Astrocyte (in vitro differentiated cells and primary cell): ENCODE measurements around the gene MARCHF4. TPM values are rescaled to one million over a fixed set of nuclear protein-coding genes. Genes with fewer than 3 reads are reported as not detected.

Source experiments
- DNase-seq: peaks from one replicate; pipeline ENCODE4 v3.0.0-alpha.2; 2010; ENCODE audit warnings: low read depth
- FAIRE-seq: peaks from 2 replicates; lab custom pipeline; 2011; peaks lifted over from hg19 to GRCh38; lab: Jason Lieb, UNC
- H2AFZ ChIP-seq: 2 replicates; pipeline ENCODE4 v1.6.0; 2012; ENCODE audit warnings: low read depth, low read length, inconsistent platforms
- H3K27ac ChIP-seq: 2 replicates; pipeline ENCODE4 v1.5.1; 2011; ENCODE audit warnings: low read depth, low read length, inconsistent platforms
- H3K27me3 ChIP-seq: 2 replicates; pipeline ENCODE4 v1.6.0; 2011; ENCODE audit warnings: low read length, inconsistent platforms; ENCODE audit not compliant: insufficient read depth
- H3K36me3 ChIP-seq: 2 replicates; pipeline ENCODE4 v1.5.1; 2011; ENCODE audit warnings: low read length, inconsistent platforms; ENCODE audit not compliant: insufficient read depth
- H3K4me1 ChIP-seq: 2 replicates; pipeline ENCODE4 v1.5.1; 2011; ENCODE audit warnings: low read length, inconsistent platforms; ENCODE audit not compliant: insufficient read depth
- H3K4me2 ChIP-seq: 2 replicates; pipeline ENCODE4 v1.6.0; 2012; ENCODE audit warnings: low read length, inconsistent platforms
- H3K4me3 ChIP-seq: 2 replicates; pipeline ENCODE4 v1.5.1; 2011; ENCODE audit warnings: low read depth, mild to moderate bottlenecking, low read length, inconsistent platforms; ENCODE audit not compliant: insufficient read depth
- H3K79me2 ChIP-seq: 2 replicates; pipeline ENCODE4 v1.6.0; 2012; ENCODE audit warnings: mild to moderate bottlenecking, low read length, inconsistent platforms; ENCODE audit not compliant: insufficient read depth
- H3K9ac ChIP-seq: 2 replicates; pipeline ENCODE4 v1.6.0; 2012; ENCODE audit warnings: mild to moderate bottlenecking, low read length, inconsistent platforms
- H3K9me3 ChIP-seq: 2 replicates; pipeline ENCODE4 v1.5.1; 2012; ENCODE audit warnings: low read depth, mild to moderate bottlenecking, low read length, inconsistent platforms; ENCODE audit not compliant: insufficient read depth
- H4K20me1 ChIP-seq: 2 replicates; pipeline ENCODE4 v1.6.0; 2012; ENCODE audit warnings: low read length, inconsistent platforms; ENCODE audit not compliant: insufficient read depth
- H3K27ac Mint-ChIP-seq: one replicate; pipeline ENCODE4 v1.8.0; 2021; ENCODE audit warnings: mild to moderate bottlenecking, mixed read lengths; ENCODE audit not compliant: unreplicated experiment
- H3K27me3 Mint-ChIP-seq: one replicate; pipeline ENCODE4 v1.8.0; 2021; ENCODE audit warnings: low read depth, mixed read lengths; ENCODE audit not compliant: unreplicated experiment
- H3K36me3 Mint-ChIP-seq: one replicate; pipeline ENCODE4 v1.8.0; 2021; ENCODE audit warnings: low read depth, mixed read lengths; ENCODE audit not compliant: unreplicated experiment
- H3K4me1 Mint-ChIP-seq: one replicate; pipeline ENCODE4 v1.8.0; 2021; ENCODE audit warnings: low read depth, mixed read lengths; ENCODE audit not compliant: unreplicated experiment
- H3K4me3 Mint-ChIP-seq: one replicate; pipeline ENCODE4 v1.8.0; 2021; ENCODE audit warnings: mild to moderate bottlenecking, moderate library complexity, mixed read lengths; ENCODE audit not compliant: unreplicated experiment
- H3K9me3 Mint-ChIP-seq: one replicate; pipeline ENCODE4 v1.8.0; 2021; ENCODE audit warnings: mild to moderate bottlenecking, mixed read lengths; ENCODE audit not compliant: unreplicated experiment
- CTCF ChIP-seq: IDR thresholded peaks from 2 replicates; pipeline ENCODE4 v1.5.1; 2011; ENCODE audit warnings: low read depth, mild to moderate bottlenecking, inconsistent platforms, low read length, moderate library complexity; ENCODE audit not compliant: insufficient read depth
- EZH2 ChIP-seq: IDR thresholded peaks from 2 replicates; pipeline ENCODE4 v1.6.1; 2012; ENCODE audit warnings: mild to moderate bottlenecking, low read length, inconsistent platforms; ENCODE audit not compliant: insufficient read depth
- total RNA-seq: library from RNA; stranded (reverse); gene quantifications from 2 replicates; pipeline ENCODE4 v1.2.1, GENCODE V29; 2021

MARCHF4 gene
- total RNA-seq, 1 donor from 2014 or later: 42.8 TPM

GRCh38 chr2:216408426-216409290, 36.4 kb upstream of the MARCHF4 start:
- Histone ChIP-seq H3K4me2 (no peak overlapping the region), H3K4me3 (no peak overlapping the region), H4K20me1 (no peaks in the 10 kb centered on the region), H3K27me3 (no peaks in the 10 kb centered on the region), H3K36me3 (no peaks in the 10 kb centered on the region), H3K79me2 (peaks cover 7% of the 10 kb centered on the region), H3K9me3 (no peaks in the 10 kb centered on the region), H2AFZ (no peak overlapping the region), H3K9ac (no peak overlapping the region), H3K4me1 (peaks cover 4% of the 10 kb centered on the region), H3K27ac (no peak overlapping the region)
- DNase-seq (no peak), FAIRE-seq (no peak)
- TF ChIP-seq CTCF: no peak
- no peak for TF ChIP-seq EZH2
- Mint-ChIP-seq H3K9me3 (no peaks in the 10 kb centered on the region), H3K4me1 (peaks cover 9% of the 10 kb centered on the region), H3K27me3 (peaks cover 11% of the 10 kb centered on the region), H3K27ac (no peak overlapping the region), H3K36me3 (no peaks in the 10 kb centered on the region), H3K4me3 (no peak overlapping the region)

- Mint-ChIP-seq H3K27me3 (peaks cover 11% of the 10 kb centered on the region), H3K4me1 (peaks cover 2% of the 10 kb centered on the region), H3K4me3 (no peak overlapping the region), H3K27ac (no peak overlapping the region), H3K9me3 (no peaks in the 10 kb centered on the region), H3K36me3 (no peaks in the 10 kb centered on the region)
- Histone ChIP-seq H3K36me3 (no peaks in the 10 kb centered on the region), H3K4me1 (peaks cover 2% of the 10 kb centered on the region), H3K27me3 (no peaks in the 10 kb centered on the region), H4K20me1 (no peaks in the 10 kb centered on the region), H3K9ac (no peak overlapping the region), H2AFZ (no peak overlapping the region), H3K4me2 (no peak overlapping the region), H3K9me3 (no peaks in the 10 kb centered on the region), H3K79me2 (no peaks in the 10 kb centered on the region), H3K27ac (no peak overlapping the region), H3K4me3 (no peak overlapping the region)
- DNase-seq (no peak), FAIRE-seq (no peak)
- no peak for TF ChIP-seq CTCF
- TF ChIP-seq EZH2: no peak
Measured at GRCh38 chr2:216406826-216407225, 34.5 kb upstream of the MARCHF4 start.

GRCh38 chr2:216405588-216405987, 33.3 kb upstream of the MARCHF4 start:
- Histone ChIP-seq H3K4me1 (no peaks in the 10 kb centered on the region), H3K9me3 (no peaks in the 10 kb centered on the region), H3K27ac (no peak overlapping the region), H2AFZ (no peak overlapping the region), H3K4me2 (no peak overlapping the region), H3K27me3 (no peaks in the 10 kb centered on the region), H3K36me3 (no peaks in the 10 kb centered on the region), H3K9ac (no peak overlapping the region), H4K20me1 (no peaks in the 10 kb centered on the region), H3K79me2 (no peaks in the 10 kb centered on the region), H3K4me3 (no peak overlapping the region)
- DNase-seq (no peak), FAIRE-seq (no peak)
- TF ChIP-seq EZH2: no peak
- Mint-ChIP-seq H3K27ac (peak overlapping the region; percentile 58), H3K9me3 (no peaks in the 10 kb centered on the region), H3K4me1 (no peaks in the 10 kb centered on the region), H3K27me3 (peaks cover 11% of the 10 kb centered on the region), H3K4me3 (no peak overlapping the region), H3K36me3 (no peaks in the 10 kb centered on the region)
